ENCODE data around the gene STK31.

STK31 gene, protein sequence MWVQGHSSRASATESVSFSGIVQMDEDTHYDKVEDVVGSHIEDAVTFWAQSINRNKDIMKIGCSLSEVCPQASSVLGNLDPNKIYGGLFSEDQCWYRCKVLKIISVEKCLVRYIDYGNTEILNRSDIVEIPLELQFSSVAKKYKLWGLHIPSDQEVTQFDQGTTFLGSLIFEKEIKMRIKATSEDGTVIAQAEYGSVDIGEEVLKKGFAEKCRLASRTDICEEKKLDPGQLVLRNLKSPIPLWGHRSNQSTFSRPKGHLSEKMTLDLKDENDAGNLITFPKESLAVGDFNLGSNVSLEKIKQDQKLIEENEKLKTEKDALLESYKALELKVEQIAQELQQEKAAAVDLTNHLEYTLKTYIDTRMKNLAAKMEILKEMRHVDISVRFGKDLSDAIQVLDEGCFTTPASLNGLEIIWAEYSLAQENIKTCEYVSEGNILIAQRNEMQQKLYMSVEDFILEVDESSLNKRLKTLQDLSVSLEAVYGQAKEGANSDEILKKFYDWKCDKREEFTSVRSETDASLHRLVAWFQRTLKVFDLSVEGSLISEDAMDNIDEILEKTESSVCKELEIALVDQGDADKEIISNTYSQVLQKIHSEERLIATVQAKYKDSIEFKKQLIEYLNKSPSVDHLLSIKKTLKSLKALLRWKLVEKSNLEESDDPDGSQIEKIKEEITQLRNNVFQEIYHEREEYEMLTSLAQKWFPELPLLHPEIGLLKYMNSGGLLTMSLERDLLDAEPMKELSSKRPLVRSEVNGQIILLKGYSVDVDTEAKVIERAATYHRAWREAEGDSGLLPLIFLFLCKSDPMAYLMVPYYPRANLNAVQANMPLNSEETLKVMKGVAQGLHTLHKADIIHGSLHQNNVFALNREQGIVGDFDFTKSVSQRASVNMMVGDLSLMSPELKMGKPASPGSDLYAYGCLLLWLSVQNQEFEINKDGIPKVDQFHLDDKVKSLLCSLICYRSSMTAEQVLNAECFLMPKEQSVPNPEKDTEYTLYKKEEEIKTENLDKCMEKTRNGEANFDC

DNA sequence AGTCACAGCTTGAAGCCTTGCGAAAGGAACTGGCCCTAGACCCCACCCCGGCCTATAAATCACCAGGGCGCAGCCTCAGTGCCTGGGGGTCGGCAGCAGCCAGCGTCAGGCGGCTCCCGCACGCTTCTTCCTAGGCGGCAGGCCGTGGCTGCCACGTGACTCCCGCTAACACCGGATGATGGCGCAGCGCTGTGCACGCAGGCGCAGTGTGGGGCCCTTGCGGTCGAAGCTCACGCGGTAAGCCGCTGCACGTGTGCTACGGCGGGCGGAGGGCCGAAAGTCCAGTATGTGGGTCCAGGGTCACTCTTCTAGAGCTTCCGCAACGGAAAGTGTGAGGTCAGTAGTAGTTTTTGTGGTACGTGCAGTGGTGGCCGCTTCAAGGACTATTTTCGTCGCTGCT lies at the start of gene STK31:
STK31 (plus strand) TSS at position 220 of the 400 bp plus-strand sequence; CDS start at position 287, 67 bp downstream.
- TF ChIP-seq GATA3 (IDR thresholded peaks at IDR 0.05; ENCODE audit: low read depth, low read length) (no peak), GATA2 (IDR thresholded peaks at IDR 0.05; ENCODE audit: low read depth, low read length) (no peak)

DNA sequence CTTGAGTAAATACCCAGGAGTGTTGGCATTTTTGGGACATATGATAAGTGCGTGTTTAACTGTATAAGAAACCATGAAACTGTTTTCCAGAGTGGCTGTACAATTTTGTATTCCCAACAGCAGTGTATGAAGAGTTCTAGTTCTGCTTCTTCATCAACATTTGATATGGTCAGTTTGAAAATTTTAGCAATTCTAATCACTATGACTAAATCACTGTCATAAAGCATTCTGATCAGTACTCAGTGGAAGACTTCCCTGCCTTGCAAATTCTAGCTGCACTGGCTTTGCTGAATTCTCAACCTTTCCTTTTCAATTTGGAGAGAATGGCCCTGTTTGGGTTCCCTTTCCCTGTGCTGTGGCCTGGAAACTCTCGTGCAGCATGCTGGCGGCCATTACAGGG lies 48.6 kb upstream of the STK31 start:
- TF ChIP-seq GATA3 (IDR thresholded peaks at IDR 0.05; ENCODE audit: low read depth, low read length) (no peak), GATA2 (IDR thresholded peaks at IDR 0.05; ENCODE audit: low read depth, low read length) (no peak)

DNA sequence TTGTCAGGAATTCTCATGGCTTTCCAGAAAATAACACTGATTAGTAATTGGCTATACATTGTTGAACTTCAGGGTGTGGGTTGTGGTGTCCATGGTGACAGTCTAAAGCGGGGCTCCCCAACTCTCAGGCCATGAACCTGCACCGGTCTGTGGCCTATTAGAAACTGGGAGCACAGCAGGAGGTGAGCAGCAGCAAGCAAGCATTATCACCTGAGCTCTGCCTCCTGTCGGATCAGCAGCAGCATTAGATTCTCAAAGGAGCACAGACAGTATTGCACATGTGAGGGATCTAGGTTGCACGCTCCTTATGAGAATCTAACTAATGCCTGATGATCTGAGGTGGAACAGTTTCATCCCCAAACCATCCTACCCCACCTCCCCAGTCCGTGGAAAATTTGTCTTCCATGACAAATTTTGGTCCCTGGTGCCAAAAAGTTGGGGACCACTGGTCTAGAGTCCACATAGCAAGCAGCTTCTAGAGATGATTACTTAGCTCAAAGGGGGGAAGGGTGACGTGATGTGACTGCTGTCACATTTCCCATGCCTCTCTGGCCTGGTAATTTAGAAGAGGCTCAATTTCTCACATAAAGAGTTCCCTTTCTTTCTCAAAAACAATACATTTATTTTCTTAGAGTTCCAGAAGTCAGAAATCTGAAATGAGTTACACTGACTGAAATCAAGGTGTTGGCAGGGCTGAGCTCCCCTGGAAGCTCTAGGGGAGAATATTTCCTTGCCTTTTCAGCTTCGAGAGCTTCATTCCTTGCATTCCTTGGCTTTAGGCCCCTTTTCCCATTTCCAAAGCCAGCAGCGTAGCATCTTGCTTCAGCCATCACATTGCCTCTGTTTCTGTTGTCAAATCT lies 47.7 kb upstream of the STK31 start:
- TF ChIP-seq GATA3 (IDR thresholded peaks at IDR 0.05; ENCODE audit: low read depth, low read length) (no peak), GATA2 (IDR thresholded peaks at IDR 0.05; ENCODE audit: low read depth, low read length) (no peak)

DNA sequence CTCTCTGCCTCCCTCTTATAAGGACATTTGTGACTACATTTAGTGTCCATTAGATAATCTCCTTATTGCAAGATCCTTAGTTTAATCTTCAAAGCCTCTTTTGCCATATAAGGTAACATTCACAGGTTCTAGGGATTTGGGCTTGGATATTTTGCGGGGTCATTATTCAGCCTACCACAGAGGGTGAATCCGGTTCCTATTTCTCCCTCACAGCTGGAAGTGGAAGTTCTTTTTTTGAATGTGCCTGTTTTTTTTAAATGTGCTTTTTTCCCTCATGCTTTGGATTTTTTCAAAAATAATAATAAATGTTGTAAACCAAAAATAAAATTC lies 47.1 kb upstream of the STK31 start:
- TF ChIP-seq GATA2 (IDR thresholded peaks at IDR 0.05; ENCODE audit: low read depth, low read length) (no peak), GATA3 (IDR thresholded peaks at IDR 0.05; ENCODE audit: low read depth, low read length) (no peak)

DNA sequence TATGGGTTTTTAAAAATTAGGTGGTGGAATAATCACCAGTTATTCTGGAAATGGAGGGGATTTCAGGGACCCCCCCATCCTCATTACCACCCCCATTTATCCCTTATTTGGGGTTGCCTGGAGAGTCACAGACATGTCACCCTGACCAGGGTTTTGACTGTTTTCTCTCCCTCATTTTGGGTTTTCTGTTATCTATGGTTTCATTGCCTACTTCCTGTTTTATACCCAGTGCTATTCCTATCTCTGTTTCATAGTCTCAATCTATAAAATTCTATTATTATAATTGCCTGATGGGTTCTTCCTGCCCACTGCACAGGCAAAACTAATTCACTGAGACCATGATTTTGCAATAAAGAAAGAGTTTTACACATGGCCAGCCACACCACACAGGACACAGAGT lies 45.9 kb upstream of the STK31 start:
- TF ChIP-seq GATA3 (IDR thresholded peaks at IDR 0.05; ENCODE audit: low read depth, low read length) (no peak), GATA2 (IDR thresholded peaks at IDR 0.05; ENCODE audit: low read depth, low read length) (no peak)

DNA sequence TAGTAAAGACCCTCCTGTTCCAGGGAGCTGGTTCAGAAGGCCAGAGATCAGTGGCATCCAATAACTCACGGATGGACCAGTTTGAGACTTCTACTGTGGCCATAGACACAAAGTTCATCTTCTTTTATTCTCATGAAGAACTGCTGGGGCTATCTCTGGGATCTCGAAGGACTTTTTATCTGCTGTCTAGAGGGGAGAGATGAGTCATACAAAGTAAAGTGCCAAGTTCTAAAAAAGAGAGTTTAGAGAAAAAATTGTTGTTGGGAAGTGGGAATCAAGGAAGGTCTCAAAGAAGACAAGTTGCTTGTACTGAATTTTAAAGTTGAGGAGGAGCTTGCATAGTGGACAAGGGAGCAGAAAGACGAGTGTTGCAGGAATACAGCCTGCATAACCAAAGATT lies 38.0 kb upstream of the STK31 start:
- no peak for TF ChIP-seq GATA3 (IDR thresholded peaks at IDR 0.05; ENCODE audit: low read depth, low read length)
- TF ChIP-seq GATA2 (IDR thresholded peaks at IDR 0.05; ENCODE audit: low read depth, low read length): no peak

DNA sequence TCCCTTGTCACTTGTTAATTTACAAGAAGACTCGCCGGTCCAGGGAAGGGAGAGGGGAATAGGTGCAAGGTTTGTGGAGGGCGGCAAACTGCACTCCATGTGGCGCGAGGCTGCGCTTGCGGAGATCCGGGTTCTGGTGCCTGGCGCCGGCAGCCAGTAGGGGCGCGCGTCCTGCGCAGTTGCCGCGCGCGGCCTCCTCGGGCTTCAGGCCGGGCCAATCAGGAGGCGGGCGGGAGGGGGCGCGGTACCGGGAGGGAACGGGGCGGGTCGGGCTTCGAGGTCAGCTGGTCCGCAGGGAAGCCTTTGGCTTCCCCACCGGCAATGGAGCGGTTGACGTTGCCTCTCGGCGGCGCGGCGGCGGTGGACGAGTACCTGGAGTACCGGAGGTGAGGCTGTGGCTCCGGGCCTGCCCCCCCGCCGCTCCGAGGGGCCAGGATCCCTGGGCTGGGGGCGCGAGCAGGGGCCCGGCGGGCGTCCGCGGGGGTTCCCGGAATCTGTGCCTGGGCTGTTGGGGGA lies 30.1 kb upstream of the STK31 start, which contains the start of gene FAM221A:
FAM221A (plus strand) TSS at position 302 of the 516 bp plus-strand sequence; CDS start at position 322, 20 bp downstream.
- TF ChIP-seq GATA3 (IDR thresholded peaks at IDR 0.05; ENCODE audit: low read depth, low read length) (no peak), GATA2 (IDR thresholded peaks at IDR 0.05; ENCODE audit: low read depth, low read length) (no peak; the same call in 1 of the 2 replicates)

DNA sequence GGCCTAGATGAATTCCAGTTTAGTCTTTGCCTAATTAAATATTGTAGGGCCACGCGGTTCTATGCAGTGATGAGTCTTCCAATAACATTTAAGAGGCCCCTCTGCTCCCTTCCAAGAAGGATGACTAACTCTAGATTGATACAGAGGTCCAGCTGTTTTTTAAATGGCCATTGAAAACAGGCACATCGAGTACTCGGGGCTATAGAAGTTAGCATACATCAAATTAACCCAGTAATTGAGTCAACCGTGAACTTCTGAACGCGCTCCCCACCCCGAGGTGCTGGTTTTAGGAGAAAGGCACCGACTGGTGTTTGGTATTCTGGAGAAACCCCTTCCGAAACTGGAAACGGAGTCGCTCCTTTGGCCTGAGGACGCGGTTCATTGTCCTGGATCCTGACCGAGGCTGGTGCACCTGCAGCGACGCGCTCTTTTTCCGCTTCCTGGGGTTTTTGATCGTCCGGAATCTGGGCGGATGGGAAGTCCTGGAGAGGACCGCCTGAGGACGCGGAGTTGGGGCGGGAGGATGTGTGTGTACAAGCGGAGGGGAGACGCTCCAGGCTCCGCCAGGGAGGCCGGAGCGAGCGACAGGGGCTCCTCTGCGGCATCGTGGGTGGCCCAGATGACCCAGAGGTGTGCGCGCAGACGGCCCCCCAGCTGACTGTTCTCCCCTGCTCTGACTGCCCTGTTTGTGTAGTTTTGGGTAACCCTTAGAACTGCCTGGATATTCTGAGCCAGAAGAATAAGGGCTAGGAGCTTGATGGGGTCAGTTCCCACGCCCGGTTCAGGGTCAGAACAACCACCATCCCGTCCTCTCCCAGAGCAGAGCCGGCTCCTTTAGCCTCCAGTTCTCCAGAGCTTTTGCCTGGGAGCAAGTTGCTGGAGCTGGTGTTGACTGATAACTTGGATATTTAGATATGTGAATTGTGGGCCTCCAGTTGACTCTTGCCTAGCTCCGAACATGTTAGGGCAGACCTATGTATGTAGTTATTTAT lies 29.3 kb upstream of the STK31 start:
- TF ChIP-seq GATA3 (IDR thresholded peaks at IDR 0.05; ENCODE audit: low read depth, low read length) (no peak), GATA2 (IDR thresholded peaks at IDR 0.05; ENCODE audit: low read depth, low read length) (no peak)

DNA sequence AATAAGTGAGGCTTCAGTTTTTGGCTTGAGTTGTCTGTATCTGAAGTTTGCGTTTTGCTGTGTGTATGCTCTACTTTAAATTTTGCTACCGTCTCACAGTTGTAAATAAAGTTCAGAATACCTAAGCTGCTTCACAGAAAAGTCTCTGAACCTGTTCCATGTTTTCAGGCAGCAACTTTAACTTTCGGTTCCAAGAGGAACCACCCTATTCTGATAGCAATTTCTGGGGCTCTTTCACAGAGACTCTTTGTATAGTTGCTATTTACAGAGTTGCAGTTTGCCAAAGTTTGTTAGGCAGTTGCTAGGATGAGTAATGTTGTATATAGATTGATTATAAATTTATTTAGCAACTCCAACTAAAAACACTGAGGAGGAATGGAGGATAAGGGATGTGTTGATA lies 24.3 kb upstream of the STK31 start:
- no peak for TF ChIP-seq GATA2 (IDR thresholded peaks at IDR 0.05; ENCODE audit: low read depth, low read length)
- TF ChIP-seq GATA3 (IDR thresholded peaks at IDR 0.05; ENCODE audit: low read depth, low read length): no peak

DNA sequence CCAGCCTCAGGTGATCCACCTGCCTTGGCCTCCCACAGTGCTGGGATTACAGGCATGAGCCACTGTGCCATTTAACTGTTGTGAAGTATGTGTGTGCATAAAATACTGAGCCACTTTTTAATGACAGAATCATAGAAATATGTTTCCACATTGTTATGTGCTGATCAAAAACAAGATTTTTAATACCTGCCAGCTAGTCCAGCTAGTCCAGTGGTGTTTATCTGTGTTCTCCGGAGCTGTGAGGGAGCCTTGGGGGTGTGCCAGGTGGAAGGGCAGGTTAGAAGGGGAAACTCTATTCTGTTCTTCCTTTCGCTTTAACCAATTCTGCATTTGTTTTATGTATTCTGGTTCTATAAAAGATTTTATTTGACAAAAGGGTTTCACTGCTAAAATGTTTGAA lies 23.0 kb upstream of the STK31 start:
- TF ChIP-seq GATA3 (IDR thresholded peaks at IDR 0.05; ENCODE audit: low read depth, low read length): no peak
- no peak for TF ChIP-seq GATA2 (IDR thresholded peaks at IDR 0.05; ENCODE audit: low read depth, low read length)

DNA sequence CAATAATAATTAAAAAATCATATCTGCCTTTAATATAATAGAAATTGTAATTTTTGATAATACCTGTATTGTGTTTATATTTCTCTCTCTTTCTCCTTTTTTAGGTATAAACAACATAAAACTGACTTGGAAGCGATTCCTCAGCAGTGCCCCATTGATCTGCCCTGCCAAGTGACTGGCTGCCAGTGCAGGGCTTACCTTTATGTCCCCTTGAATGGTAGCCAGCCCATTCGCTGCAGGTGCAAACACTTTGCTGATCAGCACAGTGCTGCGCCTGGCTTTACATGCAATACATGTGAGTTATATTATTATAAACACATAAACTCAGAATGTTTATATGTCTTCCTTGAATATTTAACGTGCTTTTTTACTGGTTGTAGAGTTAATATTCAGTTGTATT lies 20.9 kb upstream of the STK31 start:
- TF ChIP-seq GATA3 (IDR thresholded peaks at IDR 0.05; ENCODE audit: low read depth, low read length): no peak
- TF ChIP-seq GATA2 (IDR thresholded peaks at IDR 0.05; ENCODE audit: low read depth, low read length): no peak

DNA sequence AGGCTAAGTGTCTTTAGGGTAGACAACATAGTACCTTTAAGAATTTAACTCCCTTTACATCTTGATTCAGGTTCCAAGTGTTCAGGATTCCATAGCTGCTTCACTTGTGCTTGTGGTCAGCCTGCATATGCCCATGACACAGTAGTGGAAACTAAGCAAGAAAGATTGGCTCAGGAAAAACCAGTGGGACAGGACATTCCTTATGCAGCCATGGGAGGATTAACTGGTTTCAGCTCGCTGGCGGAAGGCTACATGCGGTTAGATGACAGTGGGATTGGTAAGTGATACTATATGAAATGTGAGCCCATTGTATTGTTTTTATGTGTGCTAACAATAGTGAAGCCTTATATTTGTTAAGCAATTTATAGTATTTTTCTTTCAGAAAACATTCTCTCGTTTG lies 18.7 kb upstream of the STK31 start:
- no peak for TF ChIP-seq GATA3 (IDR thresholded peaks at IDR 0.05; ENCODE audit: low read depth, low read length)
- TF ChIP-seq GATA2 (IDR thresholded peaks at IDR 0.05; ENCODE audit: low read depth, low read length): no peak
